Renal pelvis (tissue), 12 donors: ENCODE results near the gene AGO1. TPM values are rescaled to one million over a fixed set of nuclear protein-coding genes. Genes with fewer than 3 reads are reported as not detected.

Experiments used
- DNase-seq: peaks from one replicate; pipeline ENCODE4 v3.0.0-alpha.2; 2013
- long read RNA-seq, 16 experiments: transcript quantifications; one replicate each; lab custom pipeline, GENCODE V29; 2026
- polyA plus RNA-seq, 3 donors: library from polyadenylated mRNA; unstranded; fragments of 120-200 nt; gene quantifications; one replicate each; pipeline ENCODE4 v1.2.1, GENCODE V29; 2013; ENCODE audit not compliant: insufficient read length in 3 of 3

The AGO1 gene
- 10 to 100 TPM; 17.6 to 21.6 (median 21.1) TPM for polyA plus RNA-seq
- long read RNA-seq, donor 1: 0 reads
- long read RNA-seq, donor 2, full-length matches to known transcripts: 1 of 1 reads
- long read RNA-seq, donor 2, partial matches to known transcripts: 0 of 1 reads
- long read RNA-seq, donor 2, other reads (novel, unspliced or antisense): 0 of 1 reads
- long read RNA-seq, donor 3: 0 reads
- long read RNA-seq, donor 4, full-length matches to known transcripts: 1 of 1 reads
- long read RNA-seq, donor 4, partial matches to known transcripts: 0 of 1 reads
- long read RNA-seq, donor 4, other reads (novel, unspliced or antisense): 0 of 1 reads
- long read RNA-seq, donor 5, full-length matches to known transcripts: 1 of 1 reads
- long read RNA-seq, donor 5, partial matches to known transcripts: 0 of 1 reads
- long read RNA-seq, donor 5, other reads (novel, unspliced or antisense): 0 of 1 reads
- long read RNA-seq, donor 6, full-length matches to known transcripts: 1 of 1 reads
- long read RNA-seq, donor 6, partial matches to known transcripts: 0 of 1 reads
- long read RNA-seq, donor 6, other reads (novel, unspliced or antisense): 0 of 1 reads
- long read RNA-seq, donor 7, full-length matches to known transcripts: 5 of 21 reads
- long read RNA-seq, donor 7, partial matches to known transcripts: 16 of 21 reads
- long read RNA-seq, donor 7, other reads (novel, unspliced or antisense): 0 of 21 reads
- long read RNA-seq, donor 8, full-length matches to known transcripts: 1 of 9 reads
- long read RNA-seq, donor 8, partial matches to known transcripts: 8 of 9 reads
- long read RNA-seq, donor 8, other reads (novel, unspliced or antisense): 0 of 9 reads
- long read RNA-seq, donor 9, full-length matches to known transcripts: 2 of 2 reads
- long read RNA-seq, donor 9, partial matches to known transcripts: 0 of 2 reads
- long read RNA-seq, donor 9, other reads (novel, unspliced or antisense): 0 of 2 reads
- long read RNA-seq, donor 10: 0 reads
- long read RNA-seq, donor 11, full-length matches to known transcripts: 1 of 1 reads
- long read RNA-seq, donor 11, partial matches to known transcripts: 0 of 1 reads
- long read RNA-seq, donor 11, other reads (novel, unspliced or antisense): 0 of 1 reads
- long read RNA-seq, donor 12, full-length matches to known transcripts: 3 of 9 reads
- long read RNA-seq, donor 12, partial matches to known transcripts: 6 of 9 reads
- long read RNA-seq, donor 12, other reads (novel, unspliced or antisense): 0 of 9 reads
- long read RNA-seq, donor 13, full-length matches to known transcripts: 1 of 1 reads
- long read RNA-seq, donor 13, partial matches to known transcripts: 0 of 1 reads
- long read RNA-seq, donor 13, other reads (novel, unspliced or antisense): 0 of 1 reads
- long read RNA-seq, donor 14: 0 reads
- long read RNA-seq, donor 15, partial matches to known transcripts: 6 of 6 reads
- long read RNA-seq, donor 15, other reads (novel, unspliced or antisense): 0 of 6 reads
- long read RNA-seq, donor 16: 0 reads

DNA sequence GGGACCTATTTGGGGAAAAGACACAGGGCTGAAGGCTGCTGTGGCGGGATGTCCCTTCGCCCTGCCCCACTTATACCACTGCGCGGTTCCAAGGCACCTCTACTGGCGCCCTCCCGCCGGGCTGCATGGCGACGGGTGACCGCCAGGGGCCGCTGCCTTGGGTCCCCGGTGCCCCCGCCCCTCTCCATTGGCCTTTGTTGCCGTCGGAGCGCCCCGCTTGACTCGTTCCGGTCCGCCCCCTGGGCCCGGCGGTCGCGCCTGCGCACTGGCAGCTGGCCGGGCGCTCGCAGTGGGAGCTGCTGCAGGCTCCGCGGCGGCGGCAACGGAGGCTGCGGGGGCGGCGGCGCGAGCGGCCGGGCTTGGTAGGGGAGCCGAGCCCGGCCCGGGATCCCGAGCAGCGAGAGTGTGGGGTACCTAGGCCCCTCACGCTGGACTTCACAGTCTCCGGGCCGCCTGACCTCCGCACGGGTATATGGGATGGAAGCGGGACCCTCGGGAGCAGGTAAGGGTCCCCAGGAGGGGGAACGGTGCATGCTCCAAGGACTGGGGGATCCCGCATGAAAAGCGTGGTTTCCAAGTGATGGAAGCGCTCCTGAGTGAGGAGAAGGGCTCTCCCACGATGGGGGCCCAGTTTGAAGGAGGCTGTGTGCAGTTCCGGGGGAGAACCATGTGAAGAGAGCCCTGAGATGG is at the start of gene AGO1:
TSS of gene AGO1 (plus strand) at position 265 of the 690 bp plus-strand sequence. CDS start at position 478, 213 bp downstream.
- peak; percentile 94 for DNase-seq

DNA sequence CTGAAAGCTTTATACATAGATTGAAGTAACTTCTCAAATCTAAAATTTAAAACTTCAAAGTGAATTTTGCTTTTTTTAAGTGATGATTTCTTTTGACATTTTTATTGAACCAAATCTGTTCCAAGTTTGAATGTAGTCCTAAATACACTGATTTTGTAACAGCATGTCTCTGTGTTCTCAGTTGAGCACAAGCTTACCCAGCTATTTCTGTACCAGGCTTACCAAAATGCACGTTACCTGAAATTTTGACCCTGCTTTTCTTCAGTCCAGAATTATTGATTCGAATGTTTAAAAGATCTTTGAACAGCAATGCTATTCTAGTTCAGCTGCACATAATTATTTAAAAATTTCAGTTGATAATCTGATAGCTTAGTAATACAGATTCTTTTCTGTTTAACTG is 49.6 kb upstream of the AGO1 start:
- no peak for DNase-seq

DNA sequence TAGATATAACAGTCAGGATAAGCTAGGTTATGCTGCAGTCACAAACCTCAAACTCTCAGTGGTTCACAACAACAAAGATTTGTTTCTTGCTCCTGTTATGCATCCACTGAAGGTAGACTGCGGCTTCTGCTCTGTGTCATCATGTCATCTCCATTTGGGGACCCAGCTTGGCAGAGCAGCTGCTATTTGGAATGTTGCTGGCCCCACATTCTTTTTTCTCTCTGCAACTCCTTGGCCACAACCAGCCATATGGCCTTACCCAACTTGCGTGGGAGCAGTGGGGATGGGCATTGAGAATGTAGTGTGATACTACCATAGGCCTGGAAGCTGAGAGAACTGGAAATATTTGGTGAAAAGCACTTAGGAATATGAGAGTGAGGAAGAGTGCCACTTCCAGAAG is 48.8 kb upstream of the AGO1 start:
- DNase-seq: no peak

DNA sequence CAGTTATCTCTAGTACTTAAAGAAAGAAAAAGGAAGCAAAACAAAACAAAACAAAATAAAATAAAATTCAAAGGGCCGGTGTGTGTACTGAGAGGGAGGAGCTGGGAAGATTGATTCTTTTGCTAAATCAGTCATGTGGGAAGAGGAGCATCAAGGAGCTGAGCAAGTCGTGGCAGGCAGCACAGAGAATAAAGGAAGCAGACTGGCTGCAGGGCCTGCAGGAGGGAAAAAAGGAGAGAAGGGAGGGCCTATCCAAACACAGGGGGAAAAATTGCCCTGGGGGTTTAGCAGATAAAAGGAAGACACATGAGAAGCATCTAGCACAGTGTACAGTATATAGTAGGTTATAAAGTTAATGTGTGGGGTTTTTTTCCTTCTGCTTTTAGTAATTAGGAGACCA is 47.6 kb upstream of the AGO1 start:
- DNase-seq: no peak

DNA sequence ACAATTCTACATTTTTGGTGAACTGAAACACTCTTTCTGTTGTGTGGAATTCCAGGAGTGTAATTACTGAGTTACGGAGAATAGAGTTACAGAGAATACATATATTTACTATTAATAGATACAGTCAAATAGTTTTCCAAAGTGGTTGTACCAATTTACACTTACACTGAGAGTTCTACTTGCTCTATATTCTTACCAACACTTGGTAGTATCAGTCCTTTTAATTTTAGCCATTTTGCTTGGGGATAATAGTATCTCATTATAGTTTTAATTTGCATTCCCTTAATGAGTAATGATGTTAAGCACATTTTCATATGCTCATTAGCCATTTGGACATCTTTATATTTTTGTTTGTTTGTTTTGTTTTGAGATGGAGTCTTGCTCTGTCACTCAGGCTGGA is 46.3 kb upstream of the AGO1 start:
- no peak for DNase-seq

DNA sequence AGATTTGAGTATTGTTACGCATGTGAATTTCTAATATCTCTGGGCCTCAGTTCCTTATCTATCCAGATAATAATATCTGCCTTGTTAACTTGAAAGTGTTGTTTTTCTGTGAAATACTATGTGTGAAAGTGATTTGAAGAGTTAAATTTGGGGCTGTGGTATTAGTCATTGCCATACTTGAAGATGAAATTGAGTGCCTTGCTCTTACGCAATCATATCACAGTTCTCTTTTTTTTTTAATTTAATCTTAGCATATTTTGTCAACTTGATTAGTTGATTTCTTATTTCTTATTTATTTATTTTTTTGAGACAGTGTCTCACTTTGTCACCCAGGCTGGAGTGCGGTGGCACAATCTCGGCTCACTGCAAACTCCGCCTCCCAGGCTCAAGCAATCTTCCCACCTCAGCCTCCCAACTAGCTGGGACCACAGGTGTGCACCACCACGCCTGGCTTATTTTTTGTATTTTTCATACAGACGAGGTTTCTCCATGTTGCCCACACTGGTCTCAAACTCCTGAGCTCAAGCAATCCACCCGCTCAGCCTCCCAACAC is 44.2 kb upstream of the AGO1 start:
- no peak for DNase-seq

DNA sequence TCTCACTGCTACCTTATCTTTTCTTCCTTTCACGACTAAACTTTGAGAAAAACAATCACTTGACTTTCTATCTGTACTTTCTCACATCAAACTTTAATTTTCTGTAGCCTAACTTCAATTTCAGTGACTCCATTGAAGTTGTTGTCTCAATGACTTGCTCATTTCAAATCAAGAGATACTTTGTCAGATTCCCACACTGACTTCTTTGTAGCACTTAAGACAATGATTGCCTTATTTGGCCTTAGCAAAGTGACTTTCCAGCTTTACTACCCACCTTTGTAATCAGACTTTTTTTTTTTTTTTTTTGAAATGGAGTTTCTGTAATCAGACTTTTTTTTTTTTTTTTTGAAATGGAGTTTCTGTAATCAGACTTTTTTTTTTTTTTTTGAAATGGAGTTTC is 38.2 kb upstream of the AGO1 start:
- no peak for DNase-seq

DNA sequence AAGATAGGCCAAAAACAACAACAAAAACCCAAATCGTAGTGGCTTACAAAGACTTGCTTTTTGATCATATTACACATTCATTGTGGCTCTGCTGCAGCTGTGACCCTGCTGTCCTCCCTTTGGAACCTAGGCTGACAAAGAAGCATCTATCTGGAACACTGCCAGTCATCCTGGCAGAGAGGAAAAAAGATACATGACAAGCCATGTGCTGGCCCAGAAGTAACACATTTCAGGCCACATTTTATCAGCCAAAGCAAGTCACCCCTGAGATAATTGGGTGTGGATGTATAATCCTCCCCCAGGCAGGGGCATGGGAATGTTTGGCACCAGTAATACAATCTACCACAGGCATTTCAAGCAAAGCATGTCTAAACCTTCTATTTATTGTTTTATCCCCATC is 37.2 kb upstream of the AGO1 start:
- DNase-seq: no peak

DNA sequence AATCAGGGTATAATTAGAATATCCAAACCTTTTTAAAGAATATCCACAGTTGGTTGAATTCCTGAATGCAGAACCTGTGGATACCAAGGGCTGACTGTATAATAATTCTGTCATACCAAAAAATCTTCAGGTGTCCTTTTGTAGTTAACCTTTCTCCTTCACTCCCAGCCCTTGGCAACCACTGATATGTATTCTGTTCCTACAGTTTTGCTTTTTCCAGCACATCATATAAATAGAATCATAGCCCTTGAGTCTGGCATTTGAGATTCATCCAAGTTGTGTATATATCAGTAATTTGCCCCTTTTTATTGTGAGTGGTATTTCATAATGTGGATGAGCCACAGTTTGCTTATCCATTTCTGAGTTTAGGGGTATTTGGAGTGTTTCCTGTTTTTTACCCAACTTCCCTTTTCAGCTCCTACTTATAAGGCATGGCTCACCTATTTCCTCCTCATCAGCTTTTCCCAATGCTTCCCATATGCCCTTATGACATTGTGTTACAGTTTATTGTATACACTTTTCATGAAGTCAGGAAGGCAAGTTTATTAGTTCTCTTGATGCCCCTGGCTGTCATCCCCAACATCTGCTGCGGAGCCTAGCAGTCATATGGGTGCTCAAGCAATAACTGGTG is 35.0 kb upstream of the AGO1 start:
- no peak for DNase-seq

DNA sequence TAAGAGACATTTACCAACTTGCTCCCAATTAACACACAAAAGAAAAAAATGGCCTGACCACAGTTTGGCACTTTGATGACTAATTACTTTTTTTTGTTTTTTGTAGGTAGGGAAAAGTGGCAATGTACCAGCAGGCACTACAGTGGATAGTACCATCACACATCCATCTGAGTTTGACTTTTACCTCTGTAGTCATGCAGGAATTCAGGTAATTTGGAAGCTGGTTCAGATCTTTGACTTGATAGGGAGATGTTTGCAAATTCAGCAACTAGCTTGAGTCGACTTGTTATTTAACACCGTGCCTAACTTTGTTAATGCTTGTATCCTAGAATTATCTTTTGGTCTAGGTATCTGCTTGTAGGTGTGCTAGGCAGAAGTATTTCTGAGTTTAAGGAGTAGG is 33.0 kb upstream of the AGO1 start:
- DNase-seq: no peak

DNA sequence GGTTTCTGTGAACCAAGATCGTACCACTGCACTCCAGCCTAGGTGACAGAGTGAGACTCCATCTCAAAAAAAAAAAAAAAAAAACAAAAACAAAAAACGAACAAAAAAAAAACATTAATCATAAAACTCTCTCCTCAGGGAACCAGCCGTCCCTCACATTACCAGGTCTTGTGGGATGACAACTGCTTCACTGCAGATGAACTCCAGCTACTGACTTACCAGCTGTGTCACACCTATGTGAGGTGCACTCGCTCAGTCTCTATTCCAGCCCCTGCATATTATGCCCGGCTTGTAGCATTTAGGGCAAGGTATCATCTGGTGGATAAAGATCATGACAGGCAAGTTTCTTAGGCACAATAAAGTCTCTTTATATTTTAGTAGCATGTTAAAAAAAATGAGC is 32.3 kb upstream of the AGO1 start:
- no peak for DNase-seq

DNA sequence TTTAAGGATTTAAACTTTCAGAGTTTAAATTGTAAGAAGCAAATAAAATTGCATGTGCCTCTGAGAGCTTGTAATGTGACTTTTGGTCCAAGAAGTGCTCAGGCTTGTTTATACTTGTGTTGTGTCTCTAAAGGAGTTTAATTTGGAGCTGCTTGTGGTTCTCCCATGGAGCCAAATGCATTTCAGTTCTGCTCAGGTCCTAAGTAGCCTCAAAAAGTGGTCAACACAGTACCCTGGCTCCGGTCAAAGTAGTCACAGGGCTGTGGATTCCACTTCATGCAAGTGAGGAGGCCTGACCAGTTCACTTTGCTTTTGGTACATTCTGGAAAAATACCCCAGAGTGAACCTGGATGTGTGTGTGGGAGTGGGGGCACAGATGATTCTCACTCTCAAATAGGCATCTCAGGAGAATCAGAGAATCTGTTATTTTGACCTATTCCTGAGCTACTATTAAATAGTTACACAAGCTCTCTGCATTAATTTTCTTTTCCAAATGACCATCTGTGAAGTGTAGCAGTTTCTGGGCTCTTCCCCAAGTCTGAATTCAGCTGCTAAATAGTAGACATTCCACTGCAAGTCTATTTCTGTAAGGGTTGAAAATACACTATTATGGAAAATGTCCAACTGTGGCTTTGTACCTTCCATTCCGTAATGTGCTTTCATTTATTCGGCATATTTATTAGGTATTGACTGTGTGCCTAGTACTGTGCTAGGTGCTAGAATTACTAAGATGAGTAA is 31.7 kb upstream of the AGO1 start:
- DNase-seq: peak; percentile 74

DNA sequence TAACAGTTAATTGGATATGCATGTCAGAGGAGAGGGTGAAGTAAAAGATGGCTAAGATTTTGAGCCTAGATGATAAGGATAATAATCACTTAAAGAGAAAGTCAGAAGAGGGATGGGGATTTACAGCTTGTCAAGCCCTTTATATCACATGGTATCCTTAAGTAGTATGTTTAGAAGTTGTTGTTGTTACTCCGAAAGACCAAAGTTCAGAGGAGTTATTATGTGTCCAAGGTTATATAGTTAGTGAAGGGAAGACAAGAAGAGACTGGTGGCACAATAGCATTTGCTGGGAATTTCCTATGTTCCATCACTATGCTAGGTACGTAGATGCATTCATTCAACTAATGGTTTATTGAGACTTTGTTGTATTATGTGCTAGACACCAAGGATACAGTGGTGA is 30.8 kb upstream of the AGO1 start:
- no peak for DNase-seq

DNA sequence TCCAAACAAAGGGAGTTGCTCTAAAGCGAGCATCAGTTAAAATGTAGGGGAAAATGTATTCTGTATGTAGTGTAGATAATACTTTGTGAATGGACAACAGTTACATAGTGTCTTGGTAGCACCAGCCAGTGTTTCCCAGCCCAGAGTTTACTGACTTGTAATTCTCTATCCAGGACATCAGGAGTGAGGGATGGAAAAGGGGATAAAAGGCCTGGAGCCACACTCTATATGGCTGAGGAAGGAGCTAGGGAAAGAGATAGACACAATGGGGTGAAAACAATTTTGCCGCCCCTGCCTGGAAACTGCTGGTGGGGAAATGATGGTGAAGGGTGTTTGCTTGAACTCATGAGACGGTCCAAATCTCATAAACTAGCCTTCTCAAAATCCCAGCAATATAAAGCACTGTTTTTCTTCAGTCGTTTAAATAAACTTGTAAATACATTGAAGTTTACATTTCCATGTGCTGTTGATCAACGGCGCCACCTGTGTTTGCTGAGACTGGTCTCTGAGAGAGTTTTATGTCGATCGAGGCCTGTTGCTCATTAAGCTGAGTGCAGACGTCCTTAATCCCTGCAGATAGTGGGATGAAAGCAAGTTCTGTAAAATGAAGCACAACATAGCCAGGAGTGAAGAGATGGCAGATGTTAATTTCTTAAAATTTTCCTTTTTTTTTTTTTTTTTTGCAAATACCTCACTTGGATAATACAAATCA is 27.9 kb upstream of the AGO1 start:
- no peak for DNase-seq

DNA sequence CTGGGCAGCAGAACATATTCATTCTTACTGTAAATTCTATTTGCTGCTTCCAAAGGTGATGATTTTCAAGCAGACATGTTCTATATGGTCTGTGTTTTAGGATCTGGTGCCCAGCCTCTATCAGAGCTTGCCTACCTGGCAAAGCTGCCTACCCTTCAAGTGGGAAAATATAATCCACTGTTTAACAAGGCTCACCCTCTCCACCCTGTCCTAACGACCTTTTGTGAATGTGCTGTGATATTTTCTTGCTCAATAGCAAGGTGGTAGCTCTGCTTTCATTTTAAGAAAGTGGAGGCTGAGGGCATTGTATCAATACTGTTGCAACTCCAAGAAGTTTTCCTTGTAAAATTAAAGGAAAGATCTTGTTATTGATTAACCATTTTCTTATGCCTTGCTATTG is 26.0 kb upstream of the AGO1 start:
- DNase-seq: no peak

DNA sequence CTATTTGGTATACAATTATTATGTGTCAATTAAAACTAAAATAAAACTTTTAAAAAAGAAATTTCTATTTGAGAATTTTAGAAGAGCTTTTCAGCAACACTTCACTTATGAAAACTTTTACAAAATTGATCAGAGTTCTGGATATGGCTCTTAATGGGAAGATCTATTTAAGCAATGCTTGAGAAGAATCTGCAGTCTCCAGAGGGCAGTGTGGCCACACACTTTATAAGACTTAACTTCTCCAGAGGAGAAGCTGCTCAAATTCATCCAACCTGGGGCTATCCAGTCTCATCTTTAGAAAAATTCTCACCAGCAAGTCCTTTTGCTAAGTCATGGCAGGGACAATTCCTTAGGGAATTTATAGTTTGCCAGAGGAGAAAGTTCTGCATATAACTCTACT is 25.2 kb upstream of the AGO1 start:
- no peak for DNase-seq

DNA sequence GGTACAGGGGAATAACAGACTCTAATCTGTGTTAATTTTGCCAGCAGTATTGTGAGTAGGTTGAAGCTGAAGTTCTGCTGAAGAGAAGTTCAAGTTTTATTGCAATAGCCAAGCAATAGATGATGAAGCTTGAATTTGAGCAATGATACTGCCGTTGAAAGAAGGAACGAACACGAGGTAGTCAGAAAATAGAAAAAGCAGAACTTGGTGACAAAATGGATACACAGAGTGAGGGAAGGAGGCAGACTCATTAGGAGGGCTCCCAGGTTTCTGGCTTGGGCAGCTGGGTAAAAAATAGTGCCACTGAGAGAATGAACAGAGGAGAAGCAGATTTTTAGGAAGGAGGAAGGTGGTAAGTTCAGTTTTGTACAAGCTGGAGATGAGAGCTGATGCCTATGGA is 22.3 kb upstream of the AGO1 start:
- DNase-seq: no peak

DNA sequence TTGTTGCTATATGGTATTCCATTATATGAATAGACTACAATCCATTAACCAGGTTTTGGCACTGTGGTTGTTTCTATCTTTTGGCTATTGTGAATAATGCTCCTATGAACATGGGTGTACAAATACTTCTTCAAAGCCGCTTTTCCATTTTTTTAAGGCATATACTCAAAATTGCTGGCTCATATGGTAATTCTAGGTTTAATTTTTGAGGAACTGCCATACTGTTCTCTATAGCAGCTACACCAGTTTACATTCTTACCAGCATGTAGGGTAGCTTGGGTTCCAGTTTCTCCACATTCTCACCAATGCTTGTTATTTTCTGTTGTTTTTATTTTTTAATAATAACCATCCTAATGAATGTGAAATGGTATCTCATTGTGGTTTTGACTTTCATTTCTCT is 19.9 kb upstream of the AGO1 start:
- DNase-seq: no peak
